Endothelial cell (in vitro differentiated cells): ENCODE measurements around the gene TMEM245. TPM values are rescaled to one million over a fixed set of nuclear protein-coding genes. Genes with fewer than 3 reads are reported as not detected.

ENCODE experiments used
- DNase-seq: peaks from one replicate; pipeline ENCODE4 v3.0.0; 2021; ENCODE audit warnings: low spot score
- H3K27ac Mint-ChIP-seq: one replicate; pipeline ENCODE4 v1.8.0; 2021; ENCODE audit warnings: mixed read lengths, inconsistent platforms; ENCODE audit not compliant: unreplicated experiment
- H3K27me3 Mint-ChIP-seq: one replicate; pipeline ENCODE4 v1.8.0; 2021; ENCODE audit warnings: mild to moderate bottlenecking, moderate library complexity, mixed read lengths, inconsistent platforms; ENCODE audit not compliant: unreplicated experiment
- H3K36me3 Mint-ChIP-seq: one replicate; pipeline ENCODE4 v1.8.0; 2021; ENCODE audit warnings: mild to moderate bottlenecking, low read depth, mixed read lengths, inconsistent platforms; ENCODE audit not compliant: unreplicated experiment
- H3K4me1 Mint-ChIP-seq: one replicate; pipeline ENCODE4 v1.8.0; 2021; ENCODE audit warnings: mild to moderate bottlenecking, mixed read lengths, inconsistent platforms; ENCODE audit not compliant: unreplicated experiment
- H3K4me3 Mint-ChIP-seq: one replicate; pipeline ENCODE4 v1.8.0; 2021; ENCODE audit warnings: mild to moderate bottlenecking, mixed read lengths, inconsistent platforms; ENCODE audit not compliant: unreplicated experiment
- H3K9me3 Mint-ChIP-seq: one replicate; pipeline ENCODE4 v1.8.0; 2021; ENCODE audit warnings: mixed read lengths, inconsistent platforms; ENCODE audit not compliant: unreplicated experiment
- CTCF ChIP-seq: fragments of 200-600 bp; sonication (generic); IDR thresholded peaks from one replicate; pipeline ENCODE4 v1.5.0; 2021; ENCODE audit warnings: antibody characterized with exemption; ENCODE audit not compliant: unreplicated experiment
- total RNA-seq: library from RNA; stranded (reverse); fragmentation: NEBNext Ultra II Directional; extraction: Animal tissue kit (Norgen Biotek cat#: 25700); gene quantifications from one replicate; pipeline ENCODE4 v1.2.1, GENCODE V29; 2021; ENCODE audit not compliant: unreplicated experiment

Gene TMEM245
- total RNA-seq, 1 donor from 2014 or later, result 32.6 TPM

GRCh38 chr9:109113892-109114609, 5.7 kb downstream of the TMEM245 start:
- Mint-ChIP-seq H3K27me3 (peaks cover 7% of the 10 kb centered on the region), H3K9me3 (no peaks in the 10 kb centered on the region), H3K36me3 (peaks cover 4% of the 10 kb centered on the region), H3K4me1 (peaks cover 17% of the 10 kb centered on the region), H3K4me3 (no peak overlapping the region), H3K27ac (no peak overlapping the region)
- no peak for TF ChIP-seq CTCF
- no peak for DNase-seq

GRCh38 chr9:109113254-109113653, 6.5 kb downstream of the TMEM245 start:
- Mint-ChIP-seq H3K27me3 (no peaks in the 10 kb centered on the region), H3K36me3 (peaks cover 4% of the 10 kb centered on the region), H3K4me3 (no peak overlapping the region), H3K27ac (no peak overlapping the region), H3K4me1 (peaks cover 11% of the 10 kb centered on the region), H3K9me3 (no peaks in the 10 kb centered on the region)
- TF ChIP-seq CTCF, result no peak
- no peak for DNase-seq

- no peak overlapping the region for H3K4me3 Mint-ChIP-seq
- H3K9me3 Mint-ChIP-seq, result no peaks in the 10 kb centered on the region
Measured at GRCh38 chr9:109110329-109111021, 9.3 kb downstream of the TMEM245 start.

GRCh38 chr9:109109967-109110328, 9.8 kb downstream of the TMEM245 start:
- Mint-ChIP-seq H3K4me1 (peaks cover 13% of the 10 kb centered on the region), H3K36me3 (no peaks in the 10 kb centered on the region)
- DNase-seq, result no peak

More at GRCh38 chr9:109110329-109111021, 9.3 kb downstream of the TMEM245 start:
- Mint-ChIP-seq H3K27me3 (no peaks in the 10 kb centered on the region), H3K27ac (no peak overlapping the region), H3K4me1 (peaks cover 13% of the 10 kb centered on the region), H3K36me3 (no peaks in the 10 kb centered on the region)
- DNase-seq, result no peak
- no peak for TF ChIP-seq CTCF

More at GRCh38 chr9:109109967-109110328, 9.8 kb downstream of the TMEM245 start:
- no peak overlapping the region for H3K4me3 Mint-ChIP-seq
- H3K27ac Mint-ChIP-seq, result no peak overlapping the region
- no peak for TF ChIP-seq CTCF
- H3K9me3 Mint-ChIP-seq, result no peaks in the 10 kb centered on the region
- H3K27me3 Mint-ChIP-seq, result no peaks in the 10 kb centered on the region
